ENCODE data around the gene CPEB4. TPM values are rescaled to one million over a fixed set of nuclear protein-coding genes. Genes with fewer than 3 reads are reported as not detected.
A peak's percentile ranks its signal among the peaks of the same experiment; 100 is the strongest.

CPEB4 gene
- total RNA-seq, 1 donor from 2014 or later = 11.3 TPM

- H3K4me3 Mint-ChIP-seq = peak overlapping the region; percentile 14
- no peaks in the 10 kb centered on the region for H3K36me3 Mint-ChIP-seq (ENCODE audit: low read depth)
- TF ChIP-seq, protein P1, sequence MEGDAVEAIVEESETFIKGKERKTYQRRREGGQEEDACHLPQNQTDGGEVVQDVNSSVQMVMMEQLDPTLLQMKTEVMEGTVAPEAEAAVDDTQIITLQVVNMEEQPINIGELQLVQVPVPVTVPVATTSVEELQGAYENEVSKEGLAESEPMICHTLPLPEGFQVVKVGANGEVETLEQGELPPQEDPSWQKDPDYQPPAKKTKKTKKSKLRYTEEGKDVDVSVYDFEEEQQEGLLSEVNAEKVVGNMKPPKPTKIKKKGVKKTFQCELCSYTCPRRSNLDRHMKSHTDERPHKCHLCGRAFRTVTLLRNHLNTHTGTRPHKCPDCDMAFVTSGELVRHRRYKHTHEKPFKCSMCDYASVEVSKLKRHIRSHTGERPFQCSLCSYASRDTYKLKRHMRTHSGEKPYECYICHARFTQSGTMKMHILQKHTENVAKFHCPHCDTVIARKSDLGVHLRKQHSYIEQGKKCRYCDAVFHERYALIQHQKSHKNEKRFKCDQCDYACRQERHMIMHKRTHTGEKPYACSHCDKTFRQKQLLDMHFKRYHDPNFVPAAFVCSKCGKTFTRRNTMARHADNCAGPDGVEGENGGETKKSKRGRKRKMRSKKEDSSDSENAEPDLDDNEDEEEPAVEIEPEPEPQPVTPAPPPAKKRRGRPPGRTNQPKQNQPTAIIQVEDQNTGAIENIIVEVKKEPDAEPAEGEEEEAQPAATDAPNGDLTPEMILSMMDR (conservative IDR thresholded peaks at IDR 0.05) = no peak
- H3K4me1 Mint-ChIP-seq = peaks cover 32% of the 10 kb centered on the region
- no peaks in the 10 kb centered on the region for H3K9me3 Mint-ChIP-seq
- no peak overlapping the region for H3K27ac Mint-ChIP-seq (ENCODE audit: unreplicated experiment)
- no peak for DNase-seq (ENCODE audit: low read depth, low spot score)
- peaks cover 40% of the 10 kb centered on the region for H3K27me3 Mint-ChIP-seq (ENCODE audit: low read depth)
Measured at GRCh38 chr5:173891308-173892116, 3.4 kb downstream of the CPEB4 start.

DNA sequence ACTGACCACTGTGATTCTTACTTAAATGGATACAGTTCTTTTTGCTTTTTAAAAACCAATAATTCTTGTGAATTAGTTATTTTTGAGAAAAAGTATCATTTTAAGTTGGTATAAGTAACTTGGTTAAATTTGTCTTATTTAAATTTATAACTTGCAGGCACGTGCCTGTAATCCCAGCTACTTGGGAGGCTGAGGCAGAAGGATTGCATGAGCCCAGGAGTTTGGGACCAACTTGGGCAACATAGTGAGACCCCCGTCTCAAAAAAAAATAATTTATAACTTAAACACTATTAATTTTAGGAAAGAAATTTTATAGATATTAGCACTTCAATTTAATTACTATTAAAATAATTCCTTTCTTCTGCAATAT is 5.0 kb downstream of the CPEB4 start:
- DNase-seq (ENCODE audit: low read depth, low spot score) = no peak
- H3K9me3 Mint-ChIP-seq = no peaks in the 10 kb centered on the region
- TF ChIP-seq, protein P1 (conservative IDR thresholded peaks at IDR 0.05) = no peak
- H3K4me1 Mint-ChIP-seq = peaks cover 22% of the 10 kb centered on the region
- H3K27ac Mint-ChIP-seq (ENCODE audit: unreplicated experiment) = no peak overlapping the region
- no peak overlapping the region for H3K4me3 Mint-ChIP-seq
- H3K27me3 Mint-ChIP-seq (ENCODE audit: low read depth) = peaks cover 35% of the 10 kb centered on the region
- no peaks in the 10 kb centered on the region for H3K36me3 Mint-ChIP-seq (ENCODE audit: low read depth)

GRCh38 chr5:173895401-173896165 is 7.4 kb downstream of the CPEB4 start:
- H3K27me3 Mint-ChIP-seq (ENCODE audit: low read depth) = peaks cover 14% of the 10 kb centered on the region
- H3K36me3 Mint-ChIP-seq (ENCODE audit: low read depth) = no peaks in the 10 kb centered on the region
- no peak overlapping the region for H3K4me3 Mint-ChIP-seq
- H3K4me1 Mint-ChIP-seq = peaks cover 6% of the 10 kb centered on the region
- TF ChIP-seq, protein P1 (conservative IDR thresholded peaks at IDR 0.05) = no peak
- no peaks in the 10 kb centered on the region for H3K9me3 Mint-ChIP-seq
- no peak for DNase-seq (ENCODE audit: low read depth, low spot score)
- H3K27ac Mint-ChIP-seq (ENCODE audit: unreplicated experiment) = no peak overlapping the region

- Mint-ChIP-seq H3K27ac (ENCODE audit: unreplicated experiment) (no peak overlapping the region), H3K36me3 (ENCODE audit: low read depth) (no peaks in the 10 kb centered on the region), H3K4me3 (no peak overlapping the region), H3K27me3 (ENCODE audit: low read depth) (peaks cover 6% of the 10 kb centered on the region), H3K4me1 (peaks cover 4% of the 10 kb centered on the region), H3K9me3 (no peaks in the 10 kb centered on the region)
- TF ChIP-seq, protein P1 (conservative IDR thresholded peaks at IDR 0.05) = no peak
- DNase-seq (ENCODE audit: low read depth, low spot score) = no peak
Measured at GRCh38 chr5:173896631-173897030, 8.5 kb downstream of the CPEB4 start.

GRCh38 chr5:173901705-173902104 is 13.6 kb downstream of the CPEB4 start:
- TF ChIP-seq, protein P1 (conservative IDR thresholded peaks at IDR 0.05) = no peak
- DNase-seq (ENCODE audit: low read depth, low spot score) = no peak
- no peaks in the 10 kb centered on the region for H3K9me3 Mint-ChIP-seq
- no peak overlapping the region for H3K4me3 Mint-ChIP-seq
- H3K4me1 Mint-ChIP-seq = no peaks in the 10 kb centered on the region
- H3K36me3 Mint-ChIP-seq (ENCODE audit: low read depth) = no peaks in the 10 kb centered on the region
- no peak overlapping the region for H3K27ac Mint-ChIP-seq (ENCODE audit: unreplicated experiment)
- no peaks in the 10 kb centered on the region for H3K27me3 Mint-ChIP-seq (ENCODE audit: low read depth)
